Activated naive CD8-positive, alpha-beta T cell treated with anti-CD3 and anti-CD28 coated beads, Interleukin-2, amount 10 ng/mL, durations not matched to agents 7 days and 5 days (primary cell): ENCODE measurements around the gene GFOD1. TPM values are rescaled to one million over a fixed set of nuclear protein-coding genes. Genes with fewer than 3 reads are reported as not detected.
"Not testable (repeated sequence)": the region's sequence is repeated elsewhere in the genome, so short reads cannot be mapped to it uniquely, and the experiment has no call there.

Experiments used
- ATAC-seq: fragments of 150-1000 bp; cut with Tn5 transposase; one replicate; pipeline ENCODE4 v1.10.0; 2021; ENCODE audit warnings: low read depth, moderate library complexity
- POLR2A ChIA-PET: fragments of 350-600 bp; sonication (Branson Sonifier 250); formaldehyde crosslinking; loops from one replicate; lab custom pipeline; 2021; ENCODE audit warnings: antibody characterized with exemption; lab: Charles Lee
- DNase-seq: peaks from one replicate; pipeline ENCODE4 v3.0.0; 2021
- H3K27ac Mint-ChIP-seq: one replicate; pipeline ENCODE4 v1.8.0; 2022; ENCODE audit warnings: mild to moderate bottlenecking, mixed read lengths
- H3K27me3 Mint-ChIP-seq: one replicate; pipeline ENCODE4 v1.8.0; 2022; ENCODE audit warnings: mild to moderate bottlenecking, moderate library complexity, mixed read lengths
- H3K36me3 Mint-ChIP-seq: one replicate; pipeline ENCODE4 v1.8.0; 2021; ENCODE audit warnings: mild to moderate bottlenecking, mixed read lengths
- H3K4me1 Mint-ChIP-seq: one replicate; pipeline ENCODE4 v1.8.0; 2021; ENCODE audit warnings: mixed read lengths
- H3K4me3 Mint-ChIP-seq: one replicate; pipeline ENCODE4 v1.8.0; 2022; ENCODE audit warnings: mild to moderate bottlenecking, moderate library complexity, mixed read lengths
- H3K9me3 Mint-ChIP-seq: one replicate; pipeline ENCODE4 v1.8.0; 2021; ENCODE audit warnings: mixed read lengths
- total RNA-seq, 2 experiments: library from RNA; stranded (reverse); gene quantifications; one replicate each; pipeline ENCODE4 v1.2.3, GENCODE V29; 2021

Gene GFOD1
- total RNA-seq, 2 experiments from 2014 or later = 5.2 to 5.9 TPM

GRCh38 chr6:13523826-13524622, 36.6 kb upstream of the GFOD1 start:
- no peak overlapping the region for H3K27ac Mint-ChIP-seq
- peaks cover 4% of the 10 kb centered on the region for H3K4me1 Mint-ChIP-seq
- DNase-seq (no peak), ATAC-seq (no peak)
- H3K27me3 Mint-ChIP-seq = peaks cover 2% of the 10 kb centered on the region
- POLR2A ChIA-PET = no interaction called here
- peaks cover 2% of the 10 kb centered on the region for H3K9me3 Mint-ChIP-seq
- no peaks in the 10 kb centered on the region for H3K36me3 Mint-ChIP-seq
- no peak overlapping the region for H3K4me3 Mint-ChIP-seq

GRCh38 chr6:13522656-13523055, 35.3 kb upstream of the GFOD1 start:
- POLR2A ChIA-PET = no interaction called here
- no peaks in the 10 kb centered on the region for H3K36me3 Mint-ChIP-seq
- H3K4me1 Mint-ChIP-seq = peaks cover 4% of the 10 kb centered on the region
- no peak overlapping the region for H3K4me3 Mint-ChIP-seq
- ATAC-seq (no peak), DNase-seq (no peak)
- no peak overlapping the region for H3K27ac Mint-ChIP-seq
- peaks cover 2% of the 10 kb centered on the region for H3K9me3 Mint-ChIP-seq
- H3K27me3 Mint-ChIP-seq = peaks cover 5% of the 10 kb centered on the region

- DNase-seq (no peak), ATAC-seq (no peak)
- Mint-ChIP-seq H3K4me1 (no peaks in the 10 kb centered on the region), H3K27me3 (peaks cover 11% of the 10 kb centered on the region), H3K4me3 (no peak overlapping the region), H3K27ac (no peak overlapping the region), H3K36me3 (no peaks in the 10 kb centered on the region), H3K9me3 (peaks cover 2% of the 10 kb centered on the region)
- POLR2A ChIA-PET = no interaction called here
These were observed 32.4 kb upstream of the GFOD1 start for GRCh38 chr6:13519839-13520238.

GRCh38 chr6:13517116-13517515, 29.7 kb upstream of the GFOD1 start:
- Mint-ChIP-seq H3K27ac (no peak overlapping the region), H3K9me3 (peaks cover 2% of the 10 kb centered on the region), H3K4me1 (no peaks in the 10 kb centered on the region), H3K4me3 (no peak overlapping the region), H3K27me3 (peaks cover 11% of the 10 kb centered on the region), H3K36me3 (no peaks in the 10 kb centered on the region)
- POLR2A ChIA-PET = no interaction called here
- DNase-seq = no peak
- ATAC-seq = no peak

GRCh38 chr6:13515912-13516311, 28.5 kb upstream of the GFOD1 start:
- Mint-ChIP-seq H3K27me3 (peaks cover 11% of the 10 kb centered on the region), H3K9me3 (no peaks in the 10 kb centered on the region), H3K4me1 (no peaks in the 10 kb centered on the region), H3K27ac (no peak overlapping the region), H3K4me3 (no peak overlapping the region), H3K36me3 (no peaks in the 10 kb centered on the region)
- DNase-seq (no peak), ATAC-seq (no peak)
- POLR2A ChIA-PET = no interaction called here

- Mint-ChIP-seq H3K27me3 (peaks cover 13% of the 10 kb centered on the region), H3K9me3 (no peaks in the 10 kb centered on the region), H3K27ac (no peak overlapping the region), H3K4me3 (no peak overlapping the region), H3K4me1 (no peaks in the 10 kb centered on the region), H3K36me3 (no peaks in the 10 kb centered on the region)
- DNase-seq (no peak), ATAC-seq (no peak)
- POLR2A ChIA-PET = no interaction called here
These were observed 26.5 kb upstream of the GFOD1 start for GRCh38 chr6:13513626-13514502.

GRCh38 chr6:13512900-13513299, 25.5 kb upstream of the GFOD1 start:
- DNase-seq (no peak), ATAC-seq (no peak)
- Mint-ChIP-seq H3K36me3 (no peaks in the 10 kb centered on the region), H3K27me3 (peaks cover 16% of the 10 kb centered on the region), H3K9me3 (no peaks in the 10 kb centered on the region), H3K4me1 (no peaks in the 10 kb centered on the region), H3K4me3 (no peak overlapping the region), H3K27ac (no peak overlapping the region)
- POLR2A ChIA-PET = interaction anchor here (0.5 to 0.6 kb wide), 2 partner anchors 176 to 556 kb away, joined by 3 to 4 read pairs; no protein-coding TSS in a partner anchor

- Mint-ChIP-seq H3K4me3 (no peak overlapping the region), H3K27ac (no peak overlapping the region), H3K4me1 (no peaks in the 10 kb centered on the region), H3K36me3 (no peaks in the 10 kb centered on the region), H3K9me3 (no peaks in the 10 kb centered on the region), H3K27me3 (peaks cover 16% of the 10 kb centered on the region)
- POLR2A ChIA-PET = interaction anchor here (0.6 kb wide), 1 partner anchor 175 kb away, joined by 4 read pairs; no protein-coding TSS in a partner anchor
- ATAC-seq (no peak), DNase-seq (no peak)
These were observed 24.7 kb upstream of the GFOD1 start for GRCh38 chr6:13511913-13512717.

- DNase-seq, ATAC-seq, H3K36me3 Mint-ChIP-seq, H3K4me1 Mint-ChIP-seq, POLR2A ChIA-PET, H3K27ac Mint-ChIP-seq, H3K9me3 Mint-ChIP-seq, H3K4me3 Mint-ChIP-seq: not testable (repeated sequence)
- peaks cover 16% of the 10 kb centered on the region for H3K27me3 Mint-ChIP-seq
These were observed 23.8 kb upstream of the GFOD1 start for GRCh38 chr6:13511141-13511571.

- H3K36me3 Mint-ChIP-seq, POLR2A ChIA-PET, H3K9me3 Mint-ChIP-seq, ATAC-seq, H3K4me3 Mint-ChIP-seq, H3K4me1 Mint-ChIP-seq, DNase-seq, H3K27ac Mint-ChIP-seq: not testable (repeated sequence)
- H3K27me3 Mint-ChIP-seq = peaks cover 12% of the 10 kb centered on the region
These were observed 23.0 kb upstream of the GFOD1 start for GRCh38 chr6:13510433-13510832.

GRCh38 chr6:13508711-13509705, 21.6 kb upstream of the GFOD1 start:
- POLR2A ChIA-PET = interaction anchor here (1.2 kb wide), 1 partner anchor 65 kb away, joined by 3 read pairs; the partner anchor contains the start of gene SIRT5
- H3K4me1 Mint-ChIP-seq = peaks cover 3% of the 10 kb centered on the region
- H3K27me3 Mint-ChIP-seq = peaks cover 14% of the 10 kb centered on the region
- no peak for DNase-seq
- no peak overlapping the region for H3K27ac Mint-ChIP-seq
- H3K36me3 Mint-ChIP-seq = no peaks in the 10 kb centered on the region
- H3K9me3 Mint-ChIP-seq = no peaks in the 10 kb centered on the region
- ATAC-seq = no peak
- H3K4me3 Mint-ChIP-seq = no peak overlapping the region

GRCh38 chr6:13507306-13507860, 20.0 kb upstream of the GFOD1 start:
- Mint-ChIP-seq H3K36me3 (no peaks in the 10 kb centered on the region), H3K4me3 (no peak overlapping the region), H3K27ac (no peak overlapping the region), H3K27me3 (peaks cover 14% of the 10 kb centered on the region), H3K4me1 (peaks cover 3% of the 10 kb centered on the region), H3K9me3 (peaks cover 1% of the 10 kb centered on the region)
- POLR2A ChIA-PET = no interaction called here
- no peak for DNase-seq
- ATAC-seq = no peak
